Sigmoid colon (tissue), 4 donors: ENCODE data around the gene REC114.

Experiments
- CTCF ChIP-seq, 4 experiments: fragments of 450-650 bp in 3 of 4; fragments of 200-600 bp in 1 of 4; IDR thresholded peaks; one replicate each; pipeline ENCODE4 v1.5.1; 2016 to 2019; ENCODE audit warnings: antibody characterized with exemption in 4 of 4, mild to moderate bottlenecking in 3 of 4, moderate library complexity in 2 of 4
- EP300 ChIP-seq, 4 donors: sonication (generic); formaldehyde crosslinking; IDR thresholded peaks; one replicate each; pipeline ENCODE4 v1.6.1; 2017; ENCODE audit warnings: antibody characterized with exemption in 4 of 4
- POLR2A ChIP-seq, 2 donors: fragments of 450-650 bp; IDR thresholded peaks; one replicate each; pipeline ENCODE4 v1.6.1; 2016; ENCODE audit warnings: antibody characterized with exemption in 2 of 2, mild to moderate bottlenecking in 2 of 2, moderate library complexity in 2 of 2
- POLR2AphosphoS5 ChIP-seq, 4 donors: sonication (generic); formaldehyde crosslinking; IDR thresholded peaks; one replicate each; pipeline ENCODE4 v1.6.1; 2017; ENCODE audit warnings: antibody characterized with exemption in 4 of 4

GRCh38 chr15:73573037-73573436, 130.1 kb downstream of the REC114 start:
- TF ChIP-seq CTCF (IDR thresholded peaks at IDR 0.05): no peak
- no peak for TF ChIP-seq POLR2A (IDR thresholded peaks at IDR 0.05)
- no peak for TF ChIP-seq POLR2AphosphoS5 (IDR thresholded peaks at IDR 0.05)
- TF ChIP-seq EP300 (IDR thresholded peaks at IDR 0.05): no peak
